ENCODE results near the gene ACAP2.

DNA sequence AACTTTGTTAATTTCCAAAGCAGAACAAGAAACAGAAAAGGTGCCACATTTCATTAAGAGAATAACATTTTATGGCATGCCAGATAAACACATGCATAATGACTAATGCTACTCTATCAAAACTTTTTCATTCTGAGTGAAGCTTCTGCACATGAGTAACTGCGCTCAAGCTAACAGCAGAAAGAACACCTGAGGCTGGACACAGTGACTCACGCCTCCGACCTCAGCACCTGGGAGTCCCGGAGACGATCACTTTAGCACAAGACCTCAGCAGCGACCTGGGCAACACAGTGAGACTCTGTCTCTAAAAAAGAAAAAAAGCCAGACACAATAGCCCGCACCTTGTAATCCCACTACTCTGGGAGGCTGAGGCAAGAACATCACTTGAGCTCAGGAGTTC is 70.6 kb downstream of the ACAP2 start:
- no peak for TF ChIP-seq FOXM1 (IDR thresholded peaks at IDR 0.05; ENCODE audit: borderline replicate concordance)
- TF ChIP-seq NFRKB (IDR thresholded peaks at IDR 0.05): no peak
- TF ChIP-seq ELF4 (IDR thresholded peaks at IDR 0.05): no peak
- TF ChIP-seq FOXA1 (IDR thresholded peaks at IDR 0.05): no peak
- TF ChIP-seq FOXK2 (IDR thresholded peaks at IDR 0.05): no peak
- TF ChIP-seq ZNF384 (IDR thresholded peaks at IDR 0.05): no peak
- TF ChIP-seq ARNT (IDR thresholded peaks at IDR 0.05): no peak
- TF ChIP-seq BHLHE40 (IDR thresholded peaks at IDR 0.05; ENCODE audit: borderline replicate concordance): no peak
- no peak for TF ChIP-seq CTBP1 (IDR thresholded peaks at IDR 0.05; ENCODE audit: borderline replicate concordance)
- TF ChIP-seq SP1 (IDR thresholded peaks at IDR 0.05): no peak
- TF ChIP-seq, protein P1, sequence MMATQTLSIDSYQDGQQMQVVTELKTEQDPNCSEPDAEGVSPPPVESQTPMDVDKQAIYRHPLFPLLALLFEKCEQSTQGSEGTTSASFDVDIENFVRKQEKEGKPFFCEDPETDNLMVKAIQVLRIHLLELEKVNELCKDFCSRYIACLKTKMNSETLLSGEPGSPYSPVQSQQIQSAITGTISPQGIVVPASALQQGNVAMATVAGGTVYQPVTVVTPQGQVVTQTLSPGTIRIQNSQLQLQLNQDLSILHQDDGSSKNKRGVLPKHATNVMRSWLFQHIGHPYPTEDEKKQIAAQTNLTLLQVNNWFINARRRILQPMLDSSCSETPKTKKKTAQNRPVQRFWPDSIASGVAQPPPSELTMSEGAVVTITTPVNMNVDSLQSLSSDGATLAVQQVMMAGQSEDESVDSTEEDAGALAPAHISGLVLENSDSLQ (IDR thresholded peaks at IDR 0.05): no peak
- TF ChIP-seq HDGF (IDR thresholded peaks at IDR 0.05; ENCODE audit: borderline replicate concordance): no peak
- no peak for TF ChIP-seq SUZ12 (IDR thresholded peaks at IDR 0.05)
- no peak for TF ChIP-seq TARDBP (IDR thresholded peaks at IDR 0.05)

Data from HEK293T (cell line).